ENCODE results near the gene FGF22.

Gene FGF22

GRCh38 chr19:642767-643727 lies 3.4 kb downstream of the FGF22 start:
- Histone ChIP-seq H3K4me1 (ENCODE audit: control insufficient read depth, insufficient read depth, low read length) (peaks cover 12% of the 10 kb centered on the region), H3K9me3 (ENCODE audit: control insufficient read depth, low read length) (no peaks in the 10 kb centered on the region), H3K4me3 (ENCODE audit: low read length) (no peak overlapping the region), H3K27me3 (ENCODE audit: control insufficient read depth, insufficient read depth, low read length) (no peaks in the 10 kb centered on the region), H3K36me3 (ENCODE audit: control insufficient read depth, insufficient read depth, low read length) (no peaks in the 10 kb centered on the region), H3K9ac (ENCODE audit: low read length) (no peak overlapping the region)

- no peak overlapping the region for H3K9ac ChIP-seq (ENCODE audit: low read length)
- H3K27me3 ChIP-seq (ENCODE audit: control insufficient read depth, insufficient read depth, low read length) = no peaks in the 10 kb centered on the region
- no peaks in the 10 kb centered on the region for H3K36me3 ChIP-seq (ENCODE audit: control insufficient read depth, insufficient read depth, low read length)
- H3K4me1 ChIP-seq (ENCODE audit: control insufficient read depth, insufficient read depth, low read length) = peaks cover 12% of the 10 kb centered on the region
- H3K9me3 ChIP-seq (ENCODE audit: control insufficient read depth, low read length) = no peaks in the 10 kb centered on the region
- H3K4me3 ChIP-seq (ENCODE audit: low read length) = no peak overlapping the region
Observed at GRCh38 chr19:643736-644135, 4.1 kb downstream of the FGF22 start.

GRCh38 chr19:644363-644762 lies 4.7 kb downstream of the FGF22 start:
- Histone ChIP-seq H3K9ac (ENCODE audit: low read length) (no peak overlapping the region), H3K36me3 (ENCODE audit: control insufficient read depth, insufficient read depth, low read length) (no peaks in the 10 kb centered on the region), H3K27me3 (ENCODE audit: control insufficient read depth, insufficient read depth, low read length) (no peaks in the 10 kb centered on the region), H3K4me3 (ENCODE audit: low read length) (no peak overlapping the region), H3K9me3 (ENCODE audit: control insufficient read depth, low read length) (no peaks in the 10 kb centered on the region), H3K4me1 (ENCODE audit: control insufficient read depth, insufficient read depth, low read length) (peaks cover 6% of the 10 kb centered on the region)

- H3K36me3 ChIP-seq (ENCODE audit: control insufficient read depth, insufficient read depth, low read length) = no peaks in the 10 kb centered on the region
- H3K9ac ChIP-seq (ENCODE audit: low read length) = no peak overlapping the region
- no peaks in the 10 kb centered on the region for H3K27me3 ChIP-seq (ENCODE audit: control insufficient read depth, insufficient read depth, low read length)
- H3K4me1 ChIP-seq (ENCODE audit: control insufficient read depth, insufficient read depth, low read length) = peaks cover 4% of the 10 kb centered on the region
- no peak overlapping the region for H3K4me3 ChIP-seq (ENCODE audit: low read length)
- no peaks in the 10 kb centered on the region for H3K9me3 ChIP-seq (ENCODE audit: control insufficient read depth, low read length)
Observed at GRCh38 chr19:644789-645188, 5.1 kb downstream of the FGF22 start.

- no peak overlapping the region for H3K9ac ChIP-seq (ENCODE audit: low read length)
- H3K4me1 ChIP-seq (ENCODE audit: control insufficient read depth, insufficient read depth, low read length) = no peaks in the 10 kb centered on the region
- no peak overlapping the region for H3K4me3 ChIP-seq (ENCODE audit: low read length)
- no peaks in the 10 kb centered on the region for H3K27me3 ChIP-seq (ENCODE audit: control insufficient read depth, insufficient read depth, low read length)
- no peaks in the 10 kb centered on the region for H3K9me3 ChIP-seq (ENCODE audit: control insufficient read depth, low read length)
- no peaks in the 10 kb centered on the region for H3K36me3 ChIP-seq (ENCODE audit: control insufficient read depth, insufficient read depth, low read length)
Observed at GRCh38 chr19:645912-646778, 6.5 kb downstream of the FGF22 start.

- Histone ChIP-seq H3K9ac (ENCODE audit: low read length) (no peak overlapping the region), H3K4me3 (ENCODE audit: low read length) (no peak overlapping the region), H3K9me3 (ENCODE audit: control insufficient read depth, low read length) (no peaks in the 10 kb centered on the region), H3K27me3 (ENCODE audit: control insufficient read depth, insufficient read depth, low read length) (no peaks in the 10 kb centered on the region), H3K36me3 (ENCODE audit: control insufficient read depth, insufficient read depth, low read length) (no peaks in the 10 kb centered on the region), H3K4me1 (ENCODE audit: control insufficient read depth, insufficient read depth, low read length) (no peaks in the 10 kb centered on the region)
Observed at GRCh38 chr19:646779-647565, 7.3 kb downstream of the FGF22 start.

- H3K4me1 ChIP-seq (ENCODE audit: control insufficient read depth, insufficient read depth, low read length) = no peaks in the 10 kb centered on the region
- no peaks in the 10 kb centered on the region for H3K27me3 ChIP-seq (ENCODE audit: control insufficient read depth, insufficient read depth, low read length)
- H3K9ac ChIP-seq (ENCODE audit: low read length) = no peak overlapping the region
- no peaks in the 10 kb centered on the region for H3K36me3 ChIP-seq (ENCODE audit: control insufficient read depth, insufficient read depth, low read length)
- no peak overlapping the region for H3K4me3 ChIP-seq (ENCODE audit: low read length)
- no peaks in the 10 kb centered on the region for H3K9me3 ChIP-seq (ENCODE audit: control insufficient read depth, low read length)
Observed at GRCh38 chr19:647566-648284, 8.0 kb downstream of the FGF22 start.

GRCh38 chr19:648305-648704 lies 8.6 kb downstream of the FGF22 start:
- H3K27me3 ChIP-seq (ENCODE audit: control insufficient read depth, insufficient read depth, low read length) = no peaks in the 10 kb centered on the region
- H3K36me3 ChIP-seq (ENCODE audit: control insufficient read depth, insufficient read depth, low read length) = no peaks in the 10 kb centered on the region
- no peaks in the 10 kb centered on the region for H3K4me1 ChIP-seq (ENCODE audit: control insufficient read depth, insufficient read depth, low read length)

GRCh38 chr19:648904-649801 lies 9.5 kb downstream of the FGF22 start:
- no peaks in the 10 kb centered on the region for H3K9me3 ChIP-seq (ENCODE audit: control insufficient read depth, low read length)
- no peaks in the 10 kb centered on the region for H3K27me3 ChIP-seq (ENCODE audit: control insufficient read depth, insufficient read depth, low read length)
- H3K4me3 ChIP-seq (ENCODE audit: low read length) = no peak overlapping the region
- no peaks in the 10 kb centered on the region for H3K36me3 ChIP-seq (ENCODE audit: control insufficient read depth, insufficient read depth, low read length)
- no peak overlapping the region for H3K9ac ChIP-seq (ENCODE audit: low read length)
- H3K4me1 ChIP-seq (ENCODE audit: control insufficient read depth, insufficient read depth, low read length) = no peaks in the 10 kb centered on the region

More at GRCh38 chr19:648305-648704, 8.6 kb downstream of the FGF22 start:
- H3K4me3 ChIP-seq (ENCODE audit: low read length) = no peak overlapping the region
- H3K9ac ChIP-seq (ENCODE audit: low read length) = no peak overlapping the region
- no peaks in the 10 kb centered on the region for H3K9me3 ChIP-seq (ENCODE audit: control insufficient read depth, low read length)

GRCh38 chr19:650121-650520 lies 10.4 kb downstream of the FGF22 start:
- Histone ChIP-seq H3K4me3 (ENCODE audit: low read length) (no peak overlapping the region), H3K27me3 (ENCODE audit: control insufficient read depth, insufficient read depth, low read length) (no peaks in the 10 kb centered on the region), H3K4me1 (ENCODE audit: control insufficient read depth, insufficient read depth, low read length) (no peaks in the 10 kb centered on the region), H3K9ac (ENCODE audit: low read length) (no peak overlapping the region), H3K9me3 (ENCODE audit: control insufficient read depth, low read length) (no peaks in the 10 kb centered on the region), H3K36me3 (ENCODE audit: control insufficient read depth, insufficient read depth, low read length) (no peaks in the 10 kb centered on the region)

Data from mucosa of stomach (tissue), 1 donor.